T-helper 9 cell (primary cell): ENCODE results near the gene GNAS.
A peak's percentile ranks its signal among the peaks of the same experiment; 100 is the strongest.
"Not testable (repeated sequence)": the region's sequence is repeated elsewhere in the genome, so short reads cannot be mapped to it uniquely, and the experiment has no call there.

Experiments
- DNase-seq: peaks from one replicate; pipeline ENCODE4 v3.0.0-alpha.2; 2020

The GNAS gene

GRCh38 chr20:58828804-58829203, 23.7 kb upstream of the GNAS start:
- not testable (repeated sequence) for DNase-seq

- no peak for DNase-seq
Measured at GRCh38 chr20:58829531-58829941, 23.0 kb upstream of the GNAS start.

DNA sequence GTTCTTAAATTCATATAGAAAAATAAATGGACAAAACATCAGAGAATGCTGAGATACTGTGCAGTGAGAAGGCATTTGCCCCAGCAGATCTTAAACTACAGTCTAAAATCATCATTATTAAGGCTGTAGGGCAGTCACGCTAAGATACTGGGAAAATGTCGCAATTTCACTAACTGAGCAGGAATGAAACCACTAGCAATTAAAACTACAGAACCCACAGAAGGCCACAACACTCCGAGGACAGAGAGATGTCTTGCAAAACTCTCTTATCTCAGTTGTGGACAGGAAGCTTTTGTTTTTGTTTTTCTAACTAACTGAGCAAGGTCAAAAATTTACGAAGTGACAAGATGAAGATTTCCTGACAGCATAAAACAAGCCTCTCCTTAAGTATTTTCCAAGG, 20.1 kb upstream of the GNAS start:
- DNase-seq, result no peak

DNA sequence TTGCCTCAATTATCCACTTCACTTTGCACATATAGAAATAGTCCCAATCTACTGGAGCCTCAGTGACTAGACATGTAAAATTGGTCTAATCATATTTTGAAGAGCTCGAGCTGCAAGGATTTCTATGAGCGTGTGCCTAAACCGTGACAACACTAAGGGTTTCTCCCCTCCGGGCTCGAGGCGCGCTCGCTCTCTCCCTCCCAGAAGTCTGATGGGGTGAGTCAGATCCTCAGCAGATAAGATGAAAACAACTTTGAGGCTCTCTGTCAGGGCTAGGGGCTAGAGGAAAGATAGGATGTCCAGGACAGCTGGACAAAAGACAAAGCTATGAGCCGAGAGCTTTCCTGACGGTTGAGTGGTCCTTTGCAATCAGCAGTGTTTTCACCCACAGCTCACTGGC, 18.6 kb upstream of the GNAS start:
- no peak for DNase-seq

GRCh38 chr20:58835231-58835630, 17.3 kb upstream of the GNAS start:
- no peak for DNase-seq

GRCh38 chr20:58836616-58837204, 15.8 kb upstream of the GNAS start:
- no peak for DNase-seq

- DNase-seq, result no peak
Measured at GRCh38 chr20:58837717-58838116, 14.8 kb upstream of the GNAS start.

DNA sequence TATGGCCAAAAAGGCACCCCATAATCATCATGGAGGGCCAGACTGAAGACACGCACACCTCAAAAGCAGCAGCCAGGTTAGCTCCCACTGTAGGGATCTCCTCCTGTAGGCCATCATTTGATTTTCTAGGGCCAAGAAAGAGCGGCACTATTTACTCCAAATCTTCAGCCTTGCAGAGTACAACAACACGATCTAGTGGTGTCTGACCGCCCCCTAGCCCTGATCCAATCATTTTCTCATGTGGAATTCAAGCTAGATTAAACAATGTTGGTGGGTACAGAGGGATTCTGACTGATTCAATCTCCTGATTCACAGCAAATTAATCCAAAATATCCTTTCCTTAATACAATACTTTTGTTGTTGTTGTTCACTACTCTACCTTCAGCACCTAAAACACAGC, 14.3 kb upstream of the GNAS start:
- no peak for DNase-seq

- DNase-seq, result peak; percentile 16
Measured at GRCh38 chr20:58839474-58839874, 13.0 kb upstream of the GNAS start.

GRCh38 chr20:58839991-58840747, 12.3 kb upstream of the GNAS start:
- DNase-seq, result no peak

- DNase-seq, result no peak
Measured at GRCh38 chr20:58840816-58841538, 11.5 kb upstream of the GNAS start.

DNA sequence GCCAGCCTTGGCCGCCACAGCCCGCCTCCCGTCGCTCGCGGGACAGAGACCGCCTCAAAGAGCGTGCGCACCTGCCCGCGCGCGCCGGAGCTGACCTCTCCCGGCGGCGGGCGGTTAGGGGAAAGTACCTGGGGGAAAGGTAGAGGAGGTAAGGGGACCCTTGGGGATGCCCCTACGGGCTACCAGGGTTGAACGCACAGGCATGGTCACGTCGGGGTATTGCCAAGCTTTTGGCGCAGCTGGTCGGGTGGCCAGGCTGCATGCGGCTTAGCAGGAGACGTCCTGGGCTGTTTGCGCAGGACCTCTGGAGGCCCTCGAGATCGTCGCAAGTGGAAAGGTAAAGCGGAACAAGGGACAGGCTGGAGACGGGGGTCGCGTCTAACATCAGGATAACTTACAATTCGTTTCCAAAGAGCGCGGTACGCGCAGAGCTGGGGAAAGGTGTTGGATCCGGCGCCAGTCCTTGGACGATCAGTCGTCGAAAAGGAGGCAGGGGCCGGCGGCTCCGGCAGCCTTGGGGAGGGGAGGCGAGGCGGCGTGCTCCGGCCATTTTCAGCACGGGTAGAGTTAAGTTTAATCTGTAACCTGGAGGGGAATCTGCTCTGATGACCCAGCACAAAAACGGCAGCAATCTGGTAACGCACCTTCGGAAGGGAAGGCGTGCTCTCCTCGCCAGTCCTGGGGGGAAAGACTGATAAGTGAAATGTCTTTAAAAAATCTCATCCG, 10.8 kb upstream of the GNAS start:
- DNase-seq, result no peak

GRCh38 chr20:58842276-58842675, 10.2 kb upstream of the GNAS start:
- no peak for DNase-seq

DNA sequence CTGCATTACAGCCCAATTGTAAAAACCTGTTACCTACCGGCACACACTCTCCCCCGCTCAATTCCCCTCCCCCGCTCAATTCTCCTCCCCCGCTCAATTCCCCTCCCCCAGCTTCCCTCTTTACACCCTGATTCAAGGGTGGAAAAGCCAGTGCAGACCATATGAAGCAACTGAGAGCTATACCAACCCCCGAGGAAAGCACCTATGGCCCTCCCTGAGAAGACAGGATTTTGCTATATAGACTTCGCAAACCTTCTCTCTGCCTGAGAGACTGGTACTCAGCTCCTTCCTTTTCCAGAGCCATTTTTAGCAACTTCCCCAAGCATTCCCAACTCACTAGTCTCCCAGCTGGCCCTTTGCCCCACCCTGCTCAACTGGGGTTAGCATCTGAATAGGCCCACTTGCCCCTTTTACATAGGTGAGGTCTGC, 9.4 kb upstream of the GNAS start:
- DNase-seq, result no peak

- DNase-seq, result no peak
Measured at GRCh38 chr20:58845706-58846105, 6.8 kb upstream of the GNAS start.

- DNase-seq, result no peak
Measured at GRCh38 chr20:58847463-58847862, 5.1 kb upstream of the GNAS start.

- DNase-seq, result peak; percentile 47
Measured at GRCh38 chr20:58850693-58851174, 1.8 kb upstream of the GNAS start, which contains the start of gene GNAS-AS1. TSS of gene GNAS-AS1 (minus strand) at chr20:58850902.

GRCh38 chr20:58851221-58851968, 1.1 kb upstream of the GNAS start:
- no peak for DNase-seq

DNA sequence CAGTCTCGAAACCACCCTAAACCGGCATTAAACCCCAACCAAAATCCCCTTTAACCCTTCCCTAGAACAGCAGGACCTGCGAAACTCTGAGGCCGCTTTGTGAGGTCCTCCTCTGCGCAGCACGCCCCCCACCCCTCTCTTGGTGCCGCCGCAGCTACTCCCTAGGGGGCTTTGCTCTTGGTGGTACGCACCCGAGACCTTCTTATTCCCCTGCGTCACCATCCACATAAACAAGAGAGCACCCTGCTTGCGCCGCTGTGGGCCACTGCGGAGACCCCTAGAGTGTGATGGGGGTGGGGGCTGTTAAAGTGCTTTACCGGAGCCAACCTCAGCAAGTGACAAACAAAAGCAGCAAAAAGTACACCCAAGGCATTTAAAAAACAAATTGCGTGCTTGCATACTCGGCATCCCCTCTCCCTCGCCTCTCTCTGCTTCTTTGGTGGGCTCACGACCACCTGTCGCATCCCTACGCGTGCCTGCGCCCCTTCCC, 502 bp upstream of the GNAS start:
- DNase-seq, result no peak

GRCh38 chr20:58853466-58853865, 950 bp downstream of the GNAS start:
- no peak for DNase-seq

GRCh38 chr20:58853976-58854637, 1.6 kb downstream of the GNAS start:
- no peak for DNase-seq
